ENCODE results near the gene RSPH4A.

DNA sequence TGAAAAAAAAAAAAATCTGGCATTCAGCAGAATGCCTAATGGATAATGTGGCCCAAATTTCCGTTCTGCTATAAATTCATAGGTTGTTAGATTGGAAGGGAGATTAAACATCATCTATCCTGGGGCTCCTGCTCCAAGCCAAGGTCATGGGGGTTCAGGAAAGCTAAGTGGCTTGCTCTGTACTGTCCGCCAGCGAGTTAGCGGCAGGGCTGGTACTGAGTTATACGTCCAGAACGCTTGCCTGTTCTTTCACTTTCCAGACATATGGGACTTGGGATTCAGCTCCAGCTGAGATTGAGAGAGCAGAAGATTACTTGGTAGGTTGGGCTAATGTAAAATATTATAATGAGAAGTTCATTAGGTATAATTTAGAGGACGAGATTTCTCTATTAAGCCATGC is 44.1 kb upstream of the RSPH4A start:
- TF ChIP-seq, protein P1, sequence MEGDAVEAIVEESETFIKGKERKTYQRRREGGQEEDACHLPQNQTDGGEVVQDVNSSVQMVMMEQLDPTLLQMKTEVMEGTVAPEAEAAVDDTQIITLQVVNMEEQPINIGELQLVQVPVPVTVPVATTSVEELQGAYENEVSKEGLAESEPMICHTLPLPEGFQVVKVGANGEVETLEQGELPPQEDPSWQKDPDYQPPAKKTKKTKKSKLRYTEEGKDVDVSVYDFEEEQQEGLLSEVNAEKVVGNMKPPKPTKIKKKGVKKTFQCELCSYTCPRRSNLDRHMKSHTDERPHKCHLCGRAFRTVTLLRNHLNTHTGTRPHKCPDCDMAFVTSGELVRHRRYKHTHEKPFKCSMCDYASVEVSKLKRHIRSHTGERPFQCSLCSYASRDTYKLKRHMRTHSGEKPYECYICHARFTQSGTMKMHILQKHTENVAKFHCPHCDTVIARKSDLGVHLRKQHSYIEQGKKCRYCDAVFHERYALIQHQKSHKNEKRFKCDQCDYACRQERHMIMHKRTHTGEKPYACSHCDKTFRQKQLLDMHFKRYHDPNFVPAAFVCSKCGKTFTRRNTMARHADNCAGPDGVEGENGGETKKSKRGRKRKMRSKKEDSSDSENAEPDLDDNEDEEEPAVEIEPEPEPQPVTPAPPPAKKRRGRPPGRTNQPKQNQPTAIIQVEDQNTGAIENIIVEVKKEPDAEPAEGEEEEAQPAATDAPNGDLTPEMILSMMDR (conservative IDR thresholded peaks at IDR 0.05) = no peak
- TF ChIP-seq ZFX (IDR thresholded peaks at IDR 0.05) = no peak

Data from C4-2B (cell line).